NCI-H146 treated with DMSO at 0.1 percent for 48 hours (cell line): ENCODE results near the gene SLC7A6.

ENCODE experiments used
- DNase-seq: peaks from one replicate; lab custom pipeline; 2025; ENCODE audit not compliant: unreplicated experiment; lab: John Stamatoyannopoulos, UW

Gene SLC7A6

DNA sequence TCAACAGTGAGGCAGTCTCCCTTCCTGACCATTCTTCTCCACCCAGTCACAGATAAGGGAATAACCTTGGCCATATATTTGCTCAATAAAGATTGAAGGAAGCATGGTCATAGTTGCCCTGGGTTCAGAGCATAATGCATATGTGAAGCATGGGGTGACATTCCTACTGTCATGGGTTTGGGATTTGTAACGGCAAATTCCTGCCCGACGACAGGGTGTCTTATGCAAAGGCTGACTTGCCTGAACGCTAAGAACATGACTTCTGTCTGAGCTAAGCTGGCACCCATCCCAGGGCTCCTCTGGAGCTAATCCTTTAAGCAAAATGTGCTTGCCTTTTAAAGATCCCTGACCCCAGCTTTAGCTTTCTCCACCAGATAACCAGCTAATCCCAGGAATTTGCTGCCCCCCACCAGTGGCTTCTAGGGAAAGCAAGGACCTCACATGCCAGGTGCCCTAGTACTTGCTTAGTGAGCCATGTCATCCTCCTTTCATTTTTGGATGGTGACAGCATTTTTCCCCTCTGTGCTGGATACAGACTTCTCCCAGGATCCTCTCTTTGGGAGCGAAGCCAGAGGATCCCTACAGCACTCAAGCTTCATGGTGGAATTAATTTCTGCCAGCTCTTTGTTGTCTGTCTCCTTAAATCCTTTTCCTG, 34.7 kb downstream of the SLC7A6 start:
- no peak for DNase-seq

DNA sequence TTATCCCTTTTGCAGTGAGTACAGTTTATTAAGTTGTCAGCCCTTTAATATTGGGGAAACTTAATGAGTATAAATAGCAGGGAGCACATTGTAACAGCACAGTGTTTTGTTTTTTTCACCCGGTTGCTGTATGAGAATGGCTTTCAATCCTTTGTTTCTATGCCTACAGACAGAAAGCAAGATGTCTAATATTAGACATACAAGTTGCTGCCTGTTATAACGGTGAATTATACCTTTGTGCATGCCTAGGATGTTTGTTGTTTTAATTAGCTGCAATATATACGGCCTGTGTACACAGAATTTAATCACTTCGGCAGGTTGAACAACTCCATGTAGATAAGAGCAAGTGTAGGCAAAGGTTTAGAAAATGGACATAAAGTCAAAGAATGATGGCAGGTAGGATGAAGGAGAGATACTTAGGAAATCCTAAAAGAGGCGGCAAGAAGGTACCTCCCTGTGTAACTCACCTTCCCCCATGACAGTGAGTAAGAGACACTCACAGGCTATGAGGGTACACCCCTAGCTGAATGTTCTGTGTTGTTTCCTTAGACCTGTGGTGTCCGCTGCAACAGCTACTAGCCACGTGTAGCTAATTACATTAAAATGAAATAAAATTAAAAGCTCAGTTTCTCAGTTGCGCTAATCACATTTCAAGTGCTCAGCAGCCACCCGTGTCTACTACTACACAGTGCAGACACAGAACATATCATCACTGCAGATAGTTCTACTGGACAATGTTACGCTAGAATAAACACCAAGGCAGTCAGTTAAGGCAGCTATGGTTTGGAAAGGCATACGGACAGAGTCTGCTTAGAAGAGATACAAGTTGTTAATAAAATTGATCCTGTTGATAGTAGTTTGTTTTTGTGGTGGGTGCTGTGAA, 35.5 kb downstream of the SLC7A6 start:
- DNase-seq, result no peak

- DNase-seq, result no peak
These were observed 36.6 kb downstream of the SLC7A6 start for GRCh38 chr16:68300734-68301459.

GRCh38 chr16:68306633-68307032, 42.3 kb downstream of the SLC7A6 start:
- no peak for DNase-seq

DNA sequence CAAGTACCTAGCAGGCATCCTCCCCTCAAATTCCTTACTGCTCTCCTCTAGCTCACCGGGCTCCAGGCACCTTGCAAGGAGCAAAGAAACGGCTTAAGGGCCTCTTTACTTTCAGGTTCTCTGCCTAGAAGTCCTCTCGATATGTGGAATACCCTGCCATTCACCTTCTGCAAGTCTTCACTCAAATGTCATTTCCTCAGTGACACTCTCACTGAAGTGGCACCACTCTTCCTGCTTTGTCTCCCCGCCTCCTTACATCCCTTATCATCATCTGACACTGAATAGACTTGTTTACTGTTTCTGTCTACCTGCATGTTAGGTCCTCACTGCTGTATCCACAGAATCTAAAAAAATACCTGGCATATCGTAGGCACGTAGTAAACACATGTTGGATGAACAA, 45.5 kb downstream of the SLC7A6 start:
- no peak for DNase-seq

DNA sequence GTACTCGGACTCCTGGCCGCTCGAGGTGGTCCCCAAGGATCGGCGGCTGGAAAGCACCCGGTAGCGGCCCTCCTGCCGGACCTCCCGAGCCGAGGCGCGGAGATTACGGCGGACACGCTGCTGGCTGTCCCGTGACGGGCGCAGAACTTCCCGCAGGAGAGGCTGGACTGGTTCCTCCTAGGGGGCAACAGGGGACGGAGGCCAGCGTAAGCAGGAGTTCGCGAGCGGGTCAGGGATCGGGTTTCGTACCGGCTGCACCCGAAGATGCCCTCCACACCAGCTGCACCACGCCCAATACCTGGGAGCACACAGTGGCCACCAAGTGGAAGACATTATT, 46.1 kb downstream of the SLC7A6 start:
- no peak for DNase-seq

DNA sequence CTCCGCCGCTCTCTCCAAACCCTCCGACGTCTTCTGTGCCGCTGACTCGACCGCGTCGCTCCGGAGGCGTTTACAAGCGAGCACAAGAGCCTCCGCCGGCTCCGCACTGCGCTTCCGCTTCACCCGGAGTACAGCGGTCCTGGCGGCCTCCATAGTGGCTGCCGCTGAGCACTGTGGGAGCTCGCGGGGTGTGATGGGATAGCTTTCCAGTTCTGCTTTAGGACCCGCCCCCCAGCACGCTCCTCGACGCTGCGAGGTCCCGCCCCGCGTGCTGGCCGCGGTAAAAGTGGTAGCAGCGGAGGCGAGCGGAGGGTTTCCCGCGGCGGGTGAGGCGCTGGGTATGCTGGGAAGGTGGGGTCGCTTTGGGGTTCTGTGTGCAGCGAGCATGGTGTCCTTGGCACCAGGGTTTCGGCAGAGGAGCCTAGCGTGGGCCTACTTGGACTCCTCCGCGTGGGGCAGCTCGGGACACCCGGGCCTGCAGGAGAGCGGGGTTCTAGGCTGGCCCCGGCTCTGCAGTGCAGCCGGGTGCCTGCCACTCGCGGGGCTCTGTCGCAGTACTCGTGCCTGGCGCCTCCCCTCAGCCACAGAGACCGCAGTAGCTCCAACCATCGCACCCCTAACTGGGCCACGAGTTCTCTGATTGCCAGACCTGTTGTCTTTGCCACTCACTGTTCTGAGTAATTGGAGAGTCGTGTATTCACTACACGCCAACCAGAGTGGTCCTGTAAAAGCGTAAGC, 46.6 kb downstream of the SLC7A6 start, which contains the start of the genes PRMT7 and SLC7A6OS:
PRMT7 (plus strand) TSS at position 246 of the 738 bp plus-strand sequence. CDS start 4,961 bp downstream, outside the sequence.
SLC7A6OS (minus strand) TSS at position 173 of the 738 bp plus-strand sequence; CDS start at position 153, 20 bp downstream.
- peak; percentile 77 for DNase-seq

- DNase-seq, result no peak
These were observed 48.8 kb downstream of the SLC7A6 start for GRCh38 chr16:68313116-68313515.

GRCh38 chr16:68319185-68319908, 55.0 kb downstream of the SLC7A6 start:
- no peak for DNase-seq

DNA sequence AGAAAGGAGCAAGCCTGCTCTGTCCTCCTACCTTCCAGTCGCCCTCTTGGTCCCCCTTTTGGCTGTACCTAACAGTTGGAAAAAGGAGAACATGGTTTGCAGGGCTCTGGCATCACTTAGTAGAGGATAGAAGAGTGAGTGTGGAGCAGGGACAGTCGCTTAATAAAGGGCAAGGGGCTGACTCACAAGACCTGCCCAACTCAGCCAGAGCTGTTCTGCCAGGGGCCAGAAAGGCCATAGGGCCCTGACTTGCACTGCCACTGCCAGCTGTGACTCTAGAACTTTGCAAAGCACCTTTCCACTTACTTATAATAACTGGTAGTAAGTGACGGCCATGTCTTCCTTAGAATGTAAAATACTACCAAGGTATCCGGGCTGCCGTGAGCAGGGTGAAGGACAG, 60.0 kb downstream of the SLC7A6 start:
- DNase-seq, result no peak

DNA sequence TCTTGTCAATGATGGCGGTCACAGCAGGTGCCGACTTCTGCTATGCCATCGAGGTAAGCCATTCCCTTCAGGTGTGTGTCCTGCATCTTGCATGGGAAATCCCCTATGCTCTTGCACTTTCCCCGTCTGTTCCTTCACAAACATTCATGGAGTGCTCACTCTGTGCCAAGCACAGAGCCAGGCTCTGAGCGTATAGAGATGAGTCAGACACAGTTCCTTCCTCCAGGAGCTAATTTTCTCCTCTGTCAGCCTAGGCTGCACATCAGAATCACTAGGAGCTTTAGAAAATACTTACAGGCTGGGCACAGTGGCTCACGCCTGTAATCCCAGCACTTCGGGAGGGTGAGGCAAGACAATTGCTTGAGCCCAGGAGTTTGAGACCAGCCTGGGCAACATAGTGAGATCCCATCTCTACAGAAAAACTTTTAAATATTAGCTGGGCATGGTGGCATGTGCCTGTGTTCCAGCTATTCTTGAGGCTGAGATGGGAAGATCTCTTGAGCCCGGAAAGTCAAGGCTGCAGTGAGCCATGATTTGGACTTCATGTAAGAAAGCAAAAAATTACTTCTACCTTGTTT, 60.5 kb downstream of the SLC7A6 start:
- no peak for DNase-seq

- peak; percentile 48 for DNase-seq
These were observed 64.0 kb downstream of the SLC7A6 start for GRCh38 chr16:68328151-68328859.

DNA sequence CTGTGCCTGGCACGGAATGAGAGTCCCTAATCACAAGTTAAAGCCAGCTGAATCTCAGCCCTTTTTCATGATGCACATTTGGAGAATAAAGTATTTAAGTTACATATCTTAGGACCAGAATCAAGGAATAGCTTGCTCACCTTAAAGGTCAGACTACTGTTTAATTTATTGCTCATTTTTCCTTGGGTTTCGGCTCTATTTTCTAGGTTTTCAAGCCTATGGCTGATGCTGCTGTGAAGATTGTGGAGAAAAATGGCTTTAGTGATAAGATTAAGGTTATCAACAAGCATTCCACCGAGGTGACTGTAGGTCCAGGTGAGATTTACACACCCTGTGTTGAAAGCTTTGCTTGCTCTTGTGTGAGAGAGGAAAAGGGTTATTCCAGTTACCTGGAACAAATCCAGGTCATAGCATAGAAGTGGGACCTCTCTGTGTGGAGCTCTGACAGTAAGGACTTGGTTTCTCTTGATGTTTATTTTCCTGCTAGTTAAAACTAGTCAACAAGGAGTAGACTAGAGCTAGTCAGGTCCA, 64.6 kb downstream of the SLC7A6 start:
- DNase-seq, result no peak

DNA sequence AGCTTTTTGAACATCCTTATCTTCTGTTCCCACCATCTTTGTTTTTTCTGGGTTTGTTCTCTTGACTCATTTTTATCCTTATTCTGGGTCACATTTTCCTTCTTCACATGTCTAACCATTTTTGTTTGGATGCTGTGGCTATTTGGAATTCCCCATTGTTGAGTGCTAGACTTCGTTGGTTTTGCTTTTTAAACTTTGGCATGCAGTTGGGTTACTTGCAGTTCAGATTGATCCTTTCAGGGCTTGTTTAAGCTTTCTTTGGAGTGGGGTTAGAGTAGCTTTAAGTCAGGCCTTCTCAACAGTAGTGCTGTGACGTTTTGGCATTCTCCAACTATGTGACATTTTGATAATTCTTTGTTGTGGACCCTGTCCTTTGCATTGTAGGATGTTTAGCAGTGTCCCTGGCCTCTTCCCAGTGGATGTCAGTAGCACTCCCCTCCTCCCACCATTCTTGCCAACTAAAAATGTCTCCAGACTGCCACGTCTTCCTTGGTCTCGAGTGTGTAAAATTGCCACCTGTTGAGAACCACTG, 67.6 kb downstream of the SLC7A6 start:
- DNase-seq, result no peak

- DNase-seq, result no peak
These were observed 68.2 kb downstream of the SLC7A6 start for GRCh38 chr16:68332411-68333121.

DNA sequence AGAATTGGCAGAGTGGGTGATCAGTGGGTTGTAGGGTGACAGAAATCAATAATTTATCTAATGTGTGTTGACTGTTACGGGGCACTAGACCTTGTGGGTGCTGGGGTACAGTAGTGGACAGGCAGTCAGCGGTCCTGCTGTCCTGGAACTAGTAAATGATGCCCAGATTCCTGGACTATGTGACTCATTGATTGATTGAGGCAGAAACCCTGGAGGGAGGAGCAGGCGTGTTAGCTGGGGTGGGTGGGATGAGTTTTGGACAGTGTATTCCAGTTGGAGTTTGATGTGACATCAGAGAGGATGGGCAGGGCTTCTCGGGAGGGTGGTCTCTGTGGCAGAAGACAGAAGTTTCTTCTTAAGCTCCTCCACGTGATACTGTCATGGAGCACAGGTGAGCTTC, 70.8 kb downstream of the SLC7A6 start:
- no peak for DNase-seq

- DNase-seq, result no peak
These were observed 74.2 kb downstream of the SLC7A6 start for GRCh38 chr16:68338326-68339119.
